GM18505 (cell line): ENCODE data around the gene TMEM108.
A peak's percentile ranks its signal among the peaks of the same experiment; 100 is the strongest.

Experiments
- ATAC-seq: cut with Tn5 transposase; IDR thresholded peaks from one replicate; pipeline ENCODE4 v1.9.1; 2021; ENCODE audit not compliant: unreplicated experiment
- POLR2A ChIP-seq: IDR thresholded peaks from 4 replicates; pipeline ENCODE4 v1.6.1; 2011; ENCODE audit warnings: borderline replicate concordance; ENCODE audit not compliant: insufficient read depth, insufficient read length; ENCODE audit errors: extremely low read depth

Gene TMEM108

GRCh38 chr3:133138017-133138416, 99.8 kb downstream of the TMEM108 start:
- TF ChIP-seq POLR2A, result no peak

GRCh38 chr3:133152056-133152455, 113.9 kb downstream of the TMEM108 start:
- no peak for TF ChIP-seq POLR2A
- ATAC-seq, result no peak

More at GRCh38 chr3:133138017-133138416, 99.8 kb downstream of the TMEM108 start:
- peak; percentile 80 for ATAC-seq

- no peak for ATAC-seq
- TF ChIP-seq POLR2A, result no peak
Measured at GRCh38 chr3:133152681-133153220, 114.6 kb downstream of the TMEM108 start.

GRCh38 chr3:133153382-133153781, 115.2 kb downstream of the TMEM108 start:
- no peak for ATAC-seq
- no peak for TF ChIP-seq POLR2A

GRCh38 chr3:133157716-133158115, 119.5 kb downstream of the TMEM108 start:
- ATAC-seq, result no peak
- TF ChIP-seq POLR2A, result no peak

GRCh38 chr3:133158686-133159085, 120.5 kb downstream of the TMEM108 start:
- no peak for ATAC-seq
- TF ChIP-seq POLR2A, result no peak

- no peak for TF ChIP-seq POLR2A
- no peak for ATAC-seq
Measured at GRCh38 chr3:133159498-133160475, 121.6 kb downstream of the TMEM108 start.

GRCh38 chr3:133161656-133162055, 123.5 kb downstream of the TMEM108 start:
- no peak for TF ChIP-seq POLR2A
- no peak for ATAC-seq

GRCh38 chr3:133162265-133162664, 124.1 kb downstream of the TMEM108 start:
- no peak for TF ChIP-seq POLR2A
- no peak for ATAC-seq

GRCh38 chr3:133162670-133163305, 124.6 kb downstream of the TMEM108 start:
- TF ChIP-seq POLR2A, result no peak

GRCh38 chr3:133167340-133168024, 129.3 kb downstream of the TMEM108 start:
- no peak for TF ChIP-seq POLR2A
- ATAC-seq, result no peak

More at GRCh38 chr3:133162670-133163305, 124.6 kb downstream of the TMEM108 start:
- no peak for ATAC-seq

- TF ChIP-seq POLR2A, result no peak
- no peak for ATAC-seq
Measured at GRCh38 chr3:133168025-133168401, 129.8 kb downstream of the TMEM108 start.
